Osteocyte (in vitro differentiated cells): Measurements from ENCODE around the gene RIC1. TPM values are rescaled to one million over a fixed set of nuclear protein-coding genes. Genes with fewer than 3 reads are reported as not detected.

ENCODE experiments used
- DNase-seq: peaks from one replicate; pipeline ENCODE4 v3.0.0; 2021; ENCODE audit warnings: mixed read lengths; ENCODE audit not compliant: unreplicated experiment; ENCODE audit errors: extremely low spot score
- H3K27ac Mint-ChIP-seq: one replicate; pipeline ENCODE4 v1.8.0; 2021; ENCODE audit warnings: mild to moderate bottlenecking, mixed read lengths; ENCODE audit not compliant: unreplicated experiment
- H3K27me3 Mint-ChIP-seq: one replicate; pipeline ENCODE4 v1.8.0; 2021; ENCODE audit warnings: mixed read lengths; ENCODE audit not compliant: unreplicated experiment
- H3K36me3 Mint-ChIP-seq: one replicate; pipeline ENCODE4 v1.8.0; 2021; ENCODE audit warnings: mixed read lengths; ENCODE audit not compliant: unreplicated experiment
- H3K4me1 Mint-ChIP-seq: one replicate; pipeline ENCODE4 v1.8.0; 2021; ENCODE audit warnings: mixed read lengths; ENCODE audit not compliant: unreplicated experiment
- H3K4me3 Mint-ChIP-seq: one replicate; pipeline ENCODE4 v1.8.0; 2021; ENCODE audit warnings: mild to moderate bottlenecking, moderate library complexity, mixed read lengths; ENCODE audit not compliant: unreplicated experiment
- H3K9me3 Mint-ChIP-seq: one replicate; pipeline ENCODE4 v1.8.0; 2021; ENCODE audit warnings: mixed read lengths; ENCODE audit not compliant: unreplicated experiment
- total RNA-seq: library from RNA; stranded (reverse); gene quantifications from 2 replicates; pipeline ENCODE4 v1.2.1, GENCODE V29; 2021
- TF ChIP-seq, protein P1 (sequence below): fragments of 200-600 bp; sonication (generic); IDR thresholded peaks from 2 replicates; pipeline ENCODE4 v1.5.0; 2021; ENCODE audit warnings: antibody characterized with exemption, mild to moderate bottlenecking, moderate library complexity

The RIC1 gene
- total RNA-seq, 1 donor from 2014 or later, result 52.4 TPM

DNA sequence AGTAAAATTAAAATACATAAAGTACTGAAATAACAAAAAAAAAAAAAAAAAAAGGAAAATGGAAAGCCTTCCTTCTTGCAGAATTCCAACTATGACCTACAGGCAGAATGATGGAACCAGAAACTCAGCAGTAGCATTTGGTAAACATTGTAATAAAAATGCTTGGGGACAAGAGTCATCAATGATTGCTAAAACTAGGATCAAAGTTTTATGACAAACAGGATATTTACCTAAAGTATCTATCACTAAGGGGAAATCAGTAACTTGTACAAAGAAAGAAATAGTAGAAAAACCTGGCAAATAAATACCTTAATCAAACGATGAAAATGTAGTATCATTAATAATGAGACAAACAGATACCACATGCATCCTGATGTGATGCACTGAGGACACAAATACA, 186.6 kb downstream of the RIC1 start:
- no peak for DNase-seq
- H3K4me3 Mint-ChIP-seq, result no peak overlapping the region
- H3K9me3 Mint-ChIP-seq, result no peaks in the 10 kb centered on the region
- TF ChIP-seq, protein P1, sequence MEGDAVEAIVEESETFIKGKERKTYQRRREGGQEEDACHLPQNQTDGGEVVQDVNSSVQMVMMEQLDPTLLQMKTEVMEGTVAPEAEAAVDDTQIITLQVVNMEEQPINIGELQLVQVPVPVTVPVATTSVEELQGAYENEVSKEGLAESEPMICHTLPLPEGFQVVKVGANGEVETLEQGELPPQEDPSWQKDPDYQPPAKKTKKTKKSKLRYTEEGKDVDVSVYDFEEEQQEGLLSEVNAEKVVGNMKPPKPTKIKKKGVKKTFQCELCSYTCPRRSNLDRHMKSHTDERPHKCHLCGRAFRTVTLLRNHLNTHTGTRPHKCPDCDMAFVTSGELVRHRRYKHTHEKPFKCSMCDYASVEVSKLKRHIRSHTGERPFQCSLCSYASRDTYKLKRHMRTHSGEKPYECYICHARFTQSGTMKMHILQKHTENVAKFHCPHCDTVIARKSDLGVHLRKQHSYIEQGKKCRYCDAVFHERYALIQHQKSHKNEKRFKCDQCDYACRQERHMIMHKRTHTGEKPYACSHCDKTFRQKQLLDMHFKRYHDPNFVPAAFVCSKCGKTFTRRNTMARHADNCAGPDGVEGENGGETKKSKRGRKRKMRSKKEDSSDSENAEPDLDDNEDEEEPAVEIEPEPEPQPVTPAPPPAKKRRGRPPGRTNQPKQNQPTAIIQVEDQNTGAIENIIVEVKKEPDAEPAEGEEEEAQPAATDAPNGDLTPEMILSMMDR, result no peak
- H3K36me3 Mint-ChIP-seq, result peaks cover 21% of the 10 kb centered on the region
- H3K4me1 Mint-ChIP-seq, result no peaks in the 10 kb centered on the region
- no peaks in the 10 kb centered on the region for H3K27me3 Mint-ChIP-seq
- H3K27ac Mint-ChIP-seq, result no peak overlapping the region

DNA sequence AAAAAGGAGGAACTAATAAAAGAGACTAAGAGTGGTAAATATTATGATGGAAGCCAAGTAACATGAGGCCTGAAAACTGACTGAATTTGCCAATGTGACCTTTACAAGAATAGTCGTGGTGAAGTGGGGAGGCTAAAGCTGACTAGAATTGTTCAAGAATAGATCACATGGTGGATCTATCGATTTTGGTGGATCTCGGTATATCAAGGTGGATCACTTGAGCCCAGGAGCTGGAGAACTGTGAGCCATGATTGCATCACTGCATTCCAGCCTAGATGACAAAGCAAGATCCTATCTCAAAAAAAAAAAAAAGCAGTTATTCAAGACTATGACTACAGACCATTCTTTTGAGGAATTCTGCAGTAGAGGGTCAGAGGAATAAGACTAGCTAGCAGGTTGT, 189.0 kb downstream of the RIC1 start:
- H3K27ac Mint-ChIP-seq, result no peak overlapping the region
- DNase-seq, result no peak
- no peak overlapping the region for H3K4me3 Mint-ChIP-seq
- H3K9me3 Mint-ChIP-seq, result no peaks in the 10 kb centered on the region
- TF ChIP-seq, protein P1, result no peak
- H3K4me1 Mint-ChIP-seq, result no peaks in the 10 kb centered on the region
- H3K27me3 Mint-ChIP-seq, result no peaks in the 10 kb centered on the region
- peaks cover 13% of the 10 kb centered on the region for H3K36me3 Mint-ChIP-seq

GRCh38 chr9:5818424-5819142, 189.7 kb downstream of the RIC1 start:
- H3K9me3 Mint-ChIP-seq, result no peaks in the 10 kb centered on the region
- peaks cover 15% of the 10 kb centered on the region for H3K36me3 Mint-ChIP-seq
- TF ChIP-seq, protein P1, result no peak
- H3K4me3 Mint-ChIP-seq, result no peak overlapping the region
- DNase-seq, result no peak
- no peaks in the 10 kb centered on the region for H3K4me1 Mint-ChIP-seq
- no peak overlapping the region for H3K27ac Mint-ChIP-seq
- no peaks in the 10 kb centered on the region for H3K27me3 Mint-ChIP-seq

GRCh38 chr9:5819174-5819573, 190.3 kb downstream of the RIC1 start:
- Mint-ChIP-seq H3K9me3 (no peaks in the 10 kb centered on the region), H3K4me3 (no peak overlapping the region), H3K36me3 (peaks cover 14% of the 10 kb centered on the region), H3K27me3 (no peaks in the 10 kb centered on the region), H3K4me1 (no peaks in the 10 kb centered on the region), H3K27ac (no peak overlapping the region)
- DNase-seq, result no peak
- TF ChIP-seq, protein P1, result no peak

GRCh38 chr9:5820425-5820824, 191.5 kb downstream of the RIC1 start:
- no peaks in the 10 kb centered on the region for H3K9me3 Mint-ChIP-seq
- no peaks in the 10 kb centered on the region for H3K4me1 Mint-ChIP-seq
- H3K27ac Mint-ChIP-seq, result no peak overlapping the region
- no peak for DNase-seq
- peaks cover 16% of the 10 kb centered on the region for H3K36me3 Mint-ChIP-seq
- TF ChIP-seq, protein P1, result no peak
- no peak overlapping the region for H3K4me3 Mint-ChIP-seq
- no peaks in the 10 kb centered on the region for H3K27me3 Mint-ChIP-seq
